ENCODE results near the gene STPG3. TPM values are rescaled to one million over a fixed set of nuclear protein-coding genes. Genes with fewer than 3 reads are reported as not detected.

STPG3 gene
- total RNA-seq, 1 donor from 2014 or later: 0.78 TPM

- H3K4me1 Mint-ChIP-seq (ENCODE audit: unreplicated experiment): peaks cover 5% of the 10 kb centered on the region
- H3K9me3 Mint-ChIP-seq (ENCODE audit: unreplicated experiment): no peaks in the 10 kb centered on the region
- TF ChIP-seq CTCF (IDR thresholded peaks at IDR 0.05): no peak
- H3K36me3 Mint-ChIP-seq (ENCODE audit: unreplicated experiment): peaks cover 3% of the 10 kb centered on the region
- H3K4me3 Mint-ChIP-seq (ENCODE audit: unreplicated experiment): no peak overlapping the region
- no peak overlapping the region for H3K27ac Mint-ChIP-seq (ENCODE audit: unreplicated experiment)
- DNase-seq (ENCODE audit: extremely low spot score, unreplicated experiment): no peak
- H3K27me3 Mint-ChIP-seq (ENCODE audit: unreplicated experiment): no peaks in the 10 kb centered on the region
Measured at GRCh38 chr9:137216188-137216965, 34.7 kb upstream of the STPG3 start.

GRCh38 chr9:137217276-137218211 lies 33.5 kb upstream of the STPG3 start:
- Mint-ChIP-seq H3K27ac (ENCODE audit: unreplicated experiment) (peak overlapping the region; percentile 27), H3K4me1 (ENCODE audit: unreplicated experiment) (peaks cover 5% of the 10 kb centered on the region), H3K36me3 (ENCODE audit: unreplicated experiment) (peaks cover 3% of the 10 kb centered on the region), H3K27me3 (ENCODE audit: unreplicated experiment) (no peaks in the 10 kb centered on the region), H3K4me3 (ENCODE audit: unreplicated experiment) (no peak overlapping the region), H3K9me3 (ENCODE audit: unreplicated experiment) (no peaks in the 10 kb centered on the region)
- no peak for TF ChIP-seq CTCF (IDR thresholded peaks at IDR 0.05)
- no peak for DNase-seq (ENCODE audit: extremely low spot score, unreplicated experiment)

- no peaks in the 10 kb centered on the region for H3K27me3 Mint-ChIP-seq (ENCODE audit: unreplicated experiment)
- no peak overlapping the region for H3K4me3 Mint-ChIP-seq (ENCODE audit: unreplicated experiment)
- no peaks in the 10 kb centered on the region for H3K36me3 Mint-ChIP-seq (ENCODE audit: unreplicated experiment)
- no peak for DNase-seq (ENCODE audit: extremely low spot score, unreplicated experiment)
- peaks cover 10% of the 10 kb centered on the region for H3K4me1 Mint-ChIP-seq (ENCODE audit: unreplicated experiment)
- H3K27ac Mint-ChIP-seq (ENCODE audit: unreplicated experiment): no peak overlapping the region
- TF ChIP-seq CTCF (IDR thresholded peaks at IDR 0.05): no peak
- H3K9me3 Mint-ChIP-seq (ENCODE audit: unreplicated experiment): no peaks in the 10 kb centered on the region
Measured at GRCh38 chr9:137218212-137218753, 32.8 kb upstream of the STPG3 start.

- Mint-ChIP-seq H3K27me3 (ENCODE audit: unreplicated experiment) (no peaks in the 10 kb centered on the region), H3K4me1 (ENCODE audit: unreplicated experiment) (peaks cover 10% of the 10 kb centered on the region), H3K36me3 (ENCODE audit: unreplicated experiment) (no peaks in the 10 kb centered on the region), H3K9me3 (ENCODE audit: unreplicated experiment) (no peaks in the 10 kb centered on the region), H3K4me3 (ENCODE audit: unreplicated experiment) (no peak overlapping the region), H3K27ac (ENCODE audit: unreplicated experiment) (no peak overlapping the region)
- TF ChIP-seq CTCF (IDR thresholded peaks at IDR 0.05): no peak
- no peak for DNase-seq (ENCODE audit: extremely low spot score, unreplicated experiment)
Measured at GRCh38 chr9:137218754-137219271, 32.3 kb upstream of the STPG3 start.
